RWPE1 (cell line): Measurements from ENCODE around the gene SORL1.
A peak's percentile ranks its signal among the peaks of the same experiment; 100 is the strongest.

Experiments used
- CTCF ChIA-PET: fragments of 350-600 bp; sonication (Branson Sonifier 250); formaldehyde crosslinking; extraction: SDS; loops from one replicate; lab custom pipeline; 2021; lab: Yijun Ruan, JAX
- POLR2A ChIA-PET: fragments of 400-600 bp; formaldehyde crosslinking; extraction: SDS; loops from one replicate; lab custom pipeline; 2020; ENCODE audit warnings: antibody characterized with exemption; ENCODE audit not compliant: low non-redundant PET; lab: Yijun Ruan, JAX
- DNase-seq: peaks from one replicate; pipeline ENCODE4 v3.0.0; 2012; ENCODE audit warnings: low spot score
- H3K27ac ChIP-seq: fragments of 450-650 bp; 2 replicates; pipeline ENCODE4 v1.5.1; 2017
- CTCF ChIP-seq: fragments of 450-650 bp; conservative IDR thresholded peaks from 2 replicates; pipeline ENCODE4 v1.5.1; 2017; ENCODE audit warnings: low read depth, mild to moderate bottlenecking

SORL1 gene

GRCh38 chr11:121547574-121547973 lies 95.5 kb downstream of the SORL1 start:
- no peak for TF ChIP-seq CTCF
- CTCF ChIA-PET = interaction anchor here (0.6 to 1.1 kb wide), 2 partner anchors 228 to 246 kb away, joined by 4 to 5 read pairs; no protein-coding TSS in a partner anchor
- H3K27ac ChIP-seq = no peak overlapping the region

GRCh38 chr11:121550247-121551030 lies 98.3 kb downstream of the SORL1 start:
- DNase-seq = peak; percentile 62
- CTCF ChIA-PET = interaction anchor here (0.6 to 0.7 kb wide), 2 partner anchors 70 to 184 kb away, joined by 3 read pairs; no protein-coding TSS in a partner anchor

More at GRCh38 chr11:121547574-121547973, 95.5 kb downstream of the SORL1 start:
- DNase-seq = no peak
- POLR2A ChIA-PET = no interaction called here

GRCh38 chr11:121551463-121551862 lies 99.3 kb downstream of the SORL1 start:
- ChIA-PET CTCF (no interaction called here), POLR2A (no interaction called here)
- no peak overlapping the region for H3K27ac ChIP-seq
- DNase-seq = no peak
- no peak for TF ChIP-seq CTCF

More at GRCh38 chr11:121550247-121551030, 98.3 kb downstream of the SORL1 start:
- H3K27ac ChIP-seq = peak overlapping the region; percentile 84
- no peak; the same call in 1 of the 2 replicates for TF ChIP-seq CTCF
- POLR2A ChIA-PET = no interaction called here

GRCh38 chr11:121552154-121552553 lies 100.0 kb downstream of the SORL1 start:
- ChIA-PET CTCF (no interaction called here), POLR2A (no interaction called here)
- no peak for TF ChIP-seq CTCF
- no peak overlapping the region for H3K27ac ChIP-seq
- DNase-seq = no peak

- no peak for DNase-seq
- no peak for TF ChIP-seq CTCF
- POLR2A ChIA-PET = no interaction called here
- H3K27ac ChIP-seq = no peak overlapping the region
- CTCF ChIA-PET = no interaction called here
These were observed 100.5 kb downstream of the SORL1 start for GRCh38 chr11:121552644-121553043.

GRCh38 chr11:121553389-121553788 lies 101.3 kb downstream of the SORL1 start:
- CTCF ChIA-PET = no interaction called here
- H3K27ac ChIP-seq = no peak overlapping the region
- peak; percentile 35 for DNase-seq
- TF ChIP-seq CTCF = no peak
- POLR2A ChIA-PET = no interaction called here
